Left ventricle myocardium inferior (tissue), 1 donor: ENCODE data around the gene CHRNA1. TPM values are rescaled to one million over a fixed set of nuclear protein-coding genes. Genes with fewer than 3 reads are reported as not detected.

Experiments
- DNase-seq: peaks from one replicate; pipeline ENCODE4 v3.0.0-alpha.2; 2020
- H3K27ac ChIP-seq: fragments of 200-600 bp; replicated peaks from 2 replicates; pipeline ENCODE4 v1.8.0; 2021
- H3K27me3 ChIP-seq: fragments of 200-600 bp; 2 replicates; pipeline ENCODE4 v1.8.0; 2021; ENCODE audit warnings: low read depth
- H3K36me3 ChIP-seq: fragments of 200-600 bp; 2 replicates; pipeline ENCODE4 v1.8.0; 2021
- H3K4me1 ChIP-seq: fragments of 200-600 bp; 2 replicates; pipeline ENCODE4 v1.8.0; 2021
- H3K4me3 ChIP-seq: fragments of 200-600 bp; 2 replicates; pipeline ENCODE4 v1.8.0; 2021; ENCODE audit warnings: mild to moderate bottlenecking, moderate library complexity
- H3K9me3 ChIP-seq: fragments of 200-600 bp; replicated peaks from 2 replicates; pipeline ENCODE4 v1.8.0; 2021
- CTCF ChIP-seq: fragments of 200-600 bp; IDR thresholded peaks from 2 replicates; pipeline ENCODE4 v1.8.0; 2021; ENCODE audit warnings: antibody characterized with exemption, mild to moderate bottlenecking, borderline replicate concordance
- intact Hi-C: fragments of 100-400 bp; cut with micrococcal nuclease; formaldehyde crosslinking; loops from one replicate; pipeline ENCODE4 v1.11.0; 2022
- total RNA-seq: library from RNA; stranded (reverse); fragmentation: NEBNext Ultra II Directional; extraction: Animal tissue kit (Norgen Biotek cat#: 25700); gene quantifications from one replicate; pipeline ENCODE4 v1.2.1, GENCODE V29; 2021
- donor health status: DM: no; HTN: yes; CAD: no; lungs with severe emphysema.

Gene CHRNA1
- total RNA-seq, 1 donor from 2014 or later: 0.33 TPM

DNA sequence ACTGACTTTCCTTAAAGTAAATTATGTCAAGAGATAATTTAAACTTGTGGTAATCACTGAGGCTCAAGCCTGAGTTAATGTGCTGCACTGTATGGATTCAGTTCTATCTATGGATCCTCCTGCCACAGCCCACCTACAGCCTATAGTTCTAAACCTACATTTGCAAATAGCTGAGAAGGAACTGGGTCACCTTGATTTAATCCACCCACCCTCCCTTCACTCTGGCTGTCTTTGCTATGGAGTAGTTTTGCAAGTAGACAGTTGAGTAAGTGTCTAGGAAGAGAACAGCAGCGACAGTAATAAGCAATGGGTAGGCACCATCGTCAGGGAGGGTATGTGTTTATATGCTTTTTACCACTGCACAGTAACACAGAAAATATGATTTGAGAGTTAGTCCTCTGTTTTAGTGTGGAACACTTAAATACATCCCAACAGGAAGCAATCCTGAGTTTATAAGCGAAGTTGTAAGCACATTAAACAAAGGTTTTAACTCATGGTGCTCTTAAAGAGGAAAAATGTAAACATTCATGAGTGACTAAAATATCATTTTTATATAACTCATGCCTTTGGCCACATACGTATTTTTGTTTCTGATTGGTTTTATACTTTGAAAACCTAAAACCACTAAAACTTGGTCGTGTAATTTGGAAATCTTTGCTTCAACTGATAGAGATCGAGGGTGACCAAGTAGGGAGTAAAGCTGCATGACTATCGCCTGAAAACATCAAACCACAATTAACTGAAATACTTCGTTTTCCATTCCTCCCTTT, 36.3 kb upstream of the CHRNA1 start:
- H3K9me3 ChIP-seq: no peaks in the 10 kb centered on the region
- no peaks in the 10 kb centered on the region for H3K27me3 ChIP-seq
- H3K4me1 ChIP-seq: peaks cover 10% of the 10 kb centered on the region
- intact Hi-C loops: no loop called here
- H3K27ac ChIP-seq: no peak overlapping the region
- no peak for DNase-seq
- TF ChIP-seq CTCF: no peak
- peaks cover 28% of the 10 kb centered on the region for H3K36me3 ChIP-seq
- no peak overlapping the region for H3K4me3 ChIP-seq

DNA sequence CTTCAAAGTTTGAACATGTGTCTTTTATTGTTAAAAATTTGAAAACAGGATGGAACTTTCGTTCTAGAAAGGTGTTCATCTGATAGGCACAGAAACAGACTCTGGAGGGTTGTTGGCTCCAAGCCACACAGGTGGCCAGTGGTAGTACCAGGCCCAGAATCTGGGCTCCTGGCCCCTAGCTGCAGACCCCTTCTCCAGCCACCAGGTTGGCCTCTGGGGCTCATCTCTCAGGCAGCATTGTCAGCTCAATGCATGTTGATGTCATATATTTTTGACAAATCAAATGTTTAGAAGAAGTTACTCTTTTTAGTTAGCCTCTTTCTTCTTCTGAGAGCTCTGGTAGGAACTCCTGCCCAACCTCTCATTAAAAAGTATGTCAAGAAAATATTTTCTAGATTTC, 34.5 kb upstream of the CHRNA1 start:
- peaks cover 28% of the 10 kb centered on the region for H3K36me3 ChIP-seq
- H3K4me3 ChIP-seq: no peak overlapping the region
- no peaks in the 10 kb centered on the region for H3K4me1 ChIP-seq
- H3K27me3 ChIP-seq: no peaks in the 10 kb centered on the region
- TF ChIP-seq CTCF: no peak
- H3K27ac ChIP-seq: no peak overlapping the region
- intact Hi-C loops: no loop called here
- DNase-seq: no peak
- H3K9me3 ChIP-seq: no peaks in the 10 kb centered on the region

- no peaks in the 10 kb centered on the region for H3K27me3 ChIP-seq
- H3K36me3 ChIP-seq: peaks cover 28% of the 10 kb centered on the region
- TF ChIP-seq CTCF: no peak
- H3K4me3 ChIP-seq: no peak overlapping the region
- no peak overlapping the region for H3K27ac ChIP-seq
- DNase-seq: no peak
- intact Hi-C loops: no loop called here
- no peaks in the 10 kb centered on the region for H3K9me3 ChIP-seq
- H3K4me1 ChIP-seq: no peaks in the 10 kb centered on the region
These were observed 33.6 kb upstream of the CHRNA1 start for GRCh38 chr2:174797781-174798276.

- H3K36me3 ChIP-seq: peaks cover 24% of the 10 kb centered on the region
- TF ChIP-seq CTCF: no peak
- H3K27ac ChIP-seq: no peak overlapping the region
- intact Hi-C loops: no loop called here
- no peak for DNase-seq
- no peak overlapping the region for H3K4me3 ChIP-seq
- no peaks in the 10 kb centered on the region for H3K9me3 ChIP-seq
- H3K4me1 ChIP-seq: no peaks in the 10 kb centered on the region
- H3K27me3 ChIP-seq: no peaks in the 10 kb centered on the region
These were observed 32.1 kb upstream of the CHRNA1 start for GRCh38 chr2:174796319-174796771.

DNA sequence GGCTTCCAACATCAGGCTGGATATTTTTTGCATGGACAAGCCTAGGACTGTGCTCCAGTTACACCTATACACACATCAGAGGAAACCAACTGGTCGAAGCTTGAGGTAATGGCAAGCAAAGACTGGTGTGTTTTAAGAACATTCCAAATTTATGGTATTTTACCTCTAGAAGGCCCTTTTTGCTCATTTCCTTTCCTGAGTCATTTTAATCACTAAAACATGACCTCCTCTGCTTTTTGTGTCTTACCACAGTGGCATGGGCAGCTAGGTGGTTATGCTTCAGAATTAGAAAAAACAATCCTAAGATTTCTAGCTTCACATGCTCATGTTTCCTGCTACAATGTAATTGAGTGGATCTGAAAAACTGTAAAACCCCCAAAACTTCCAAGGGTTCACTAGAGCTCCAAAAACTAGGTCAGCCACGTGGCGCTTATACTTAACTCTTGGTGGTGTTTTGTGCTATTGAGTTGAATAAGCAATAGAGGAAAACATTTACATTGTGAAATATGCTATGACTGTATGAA, 30.6 kb upstream of the CHRNA1 start:
- intact Hi-C loops: no loop called here
- no peak overlapping the region for H3K4me3 ChIP-seq
- H3K36me3 ChIP-seq: peaks cover 12% of the 10 kb centered on the region
- no peaks in the 10 kb centered on the region for H3K9me3 ChIP-seq
- DNase-seq: no peak
- H3K27me3 ChIP-seq: no peaks in the 10 kb centered on the region
- no peak overlapping the region for H3K27ac ChIP-seq
- H3K4me1 ChIP-seq: no peaks in the 10 kb centered on the region
- TF ChIP-seq CTCF: no peak
